ENCODE data around the gene TUFT1.

The TUFT1 gene

GRCh38 chr1:151606857-151607256 lies 66.7 kb downstream of the TUFT1 start:
- H3K9ac ChIP-seq (ENCODE audit: insufficient read length) = no peak overlapping the region
- no peaks in the 10 kb centered on the region for H3K9me3 ChIP-seq (ENCODE audit: low read depth, low read length)
- no peaks in the 10 kb centered on the region for H3K36me3 ChIP-seq (ENCODE audit: insufficient read depth, low read length)
- TF ChIP-seq POLR2AphosphoS5 (IDR thresholded peaks at IDR 0.05; ENCODE audit: borderline replicate concordance, low read depth, low read length) = no peak
- no peak for TF ChIP-seq FOXP2 (optimal IDR thresholded peaks at IDR 0.05; ENCODE audit: control extremely low read depth, extremely low read length, insufficient read depth)
- TF ChIP-seq EZH2 (IDR thresholded peaks at IDR 0.05) = no peak
- H3K4me3 ChIP-seq = no peak overlapping the region
- no peak overlapping the region for H3K27ac ChIP-seq
- DNase-seq (ENCODE audit: low read depth, low spot score) = no peak

DNA sequence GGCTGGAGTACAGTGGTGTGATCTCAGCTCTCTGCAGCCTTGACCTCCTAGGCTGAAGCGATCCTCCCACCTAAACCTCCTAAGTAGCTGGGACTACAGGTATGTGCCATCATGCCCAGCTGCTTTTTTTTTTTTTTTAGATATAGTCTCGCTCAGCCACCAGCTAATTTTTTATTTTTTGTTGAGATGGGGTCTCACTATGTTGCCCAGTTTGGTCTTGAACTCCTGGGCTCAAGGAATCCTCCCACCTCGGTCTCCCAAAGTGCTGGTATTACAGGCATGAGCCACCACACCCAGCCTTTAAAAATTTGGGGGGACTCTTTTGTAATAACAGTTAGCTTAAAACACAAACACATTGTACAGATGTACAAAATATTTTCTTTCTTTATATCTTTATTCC lies 70.0 kb downstream of the TUFT1 start:
- no peak for TF ChIP-seq EZH2 (IDR thresholded peaks at IDR 0.05)
- TF ChIP-seq FOXP2 (optimal IDR thresholded peaks at IDR 0.05; ENCODE audit: control extremely low read depth, extremely low read length, insufficient read depth) = no peak
- TF ChIP-seq POLR2AphosphoS5 (IDR thresholded peaks at IDR 0.05; ENCODE audit: borderline replicate concordance, low read depth, low read length) = no peak
- Histone ChIP-seq H3K9me3 (ENCODE audit: low read depth, low read length) (no peaks in the 10 kb centered on the region), H3K27ac (no peak overlapping the region), H3K9ac (ENCODE audit: insufficient read length) (no peak overlapping the region), H3K36me3 (ENCODE audit: insufficient read depth, low read length) (no peaks in the 10 kb centered on the region), H3K4me3 (no peak overlapping the region)
- no peak for DNase-seq (ENCODE audit: low read depth, low spot score)

DNA sequence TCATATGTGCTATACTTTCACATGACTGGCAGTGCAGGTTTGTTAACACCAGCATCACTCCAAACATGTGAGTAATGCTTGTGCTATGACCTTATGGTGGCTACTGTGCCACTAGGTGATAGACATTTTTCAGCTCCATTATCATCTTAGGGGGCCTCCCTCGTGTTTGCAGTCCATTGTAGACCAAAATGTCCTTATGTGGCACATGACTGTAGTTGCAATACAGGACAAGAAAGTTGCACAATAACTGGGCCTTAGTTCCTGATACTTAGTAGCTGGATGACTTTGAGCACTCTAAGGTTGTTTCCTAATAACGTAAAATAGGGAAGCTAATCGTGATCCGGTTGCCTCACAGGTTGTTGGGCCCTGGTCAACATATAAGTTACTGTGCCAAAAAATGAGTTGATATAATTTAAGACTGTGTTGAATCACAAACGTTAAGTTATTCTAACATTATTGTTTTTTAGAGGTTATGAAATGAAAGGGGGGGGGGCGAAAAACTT lies 71.2 kb downstream of the TUFT1 start:
- peak overlapping the region; percentile 95 for H3K4me3 ChIP-seq
- H3K27ac ChIP-seq = no peak overlapping the region

DNA sequence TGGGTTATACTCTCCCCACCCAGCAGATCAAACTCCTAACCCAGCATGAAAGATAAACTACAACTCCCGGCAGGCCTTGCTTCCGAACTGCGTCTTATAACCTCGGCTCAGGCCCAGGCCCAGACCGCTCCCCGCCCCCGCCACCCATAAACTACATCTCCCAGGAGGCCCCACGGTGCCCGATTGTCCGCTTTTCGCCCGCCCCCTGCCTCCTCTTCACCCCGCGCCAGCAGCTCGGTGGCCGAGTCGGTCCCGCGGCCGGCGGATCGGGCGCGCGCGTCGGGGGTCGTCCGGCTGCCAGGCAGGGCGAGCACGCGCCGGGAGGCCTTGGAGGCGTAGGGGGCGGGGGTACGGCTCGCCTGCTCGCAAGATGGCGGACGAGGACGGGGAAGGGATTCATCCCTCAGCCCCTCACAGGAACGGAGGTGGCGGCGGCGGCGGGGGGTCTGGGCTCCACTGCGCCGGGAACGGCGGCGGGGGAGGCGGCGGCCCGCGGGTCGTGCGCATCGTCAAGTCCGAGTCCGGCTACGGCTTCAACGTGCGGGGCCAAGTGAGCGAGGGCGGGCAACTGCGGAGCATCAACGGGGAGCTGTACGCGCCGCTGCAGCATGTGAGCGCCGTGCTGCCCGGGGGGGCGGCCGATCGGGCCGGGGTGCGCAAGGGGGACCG lies 71.9 kb downstream of the TUFT1 start, which contains the start of gene SNX27:
TSS of gene SNX27 (plus strand) at position 219 of the 669 bp plus-strand sequence. CDS start at position 371, 152 bp downstream.
- no peaks in the 10 kb centered on the region for H3K9me3 ChIP-seq (ENCODE audit: low read depth, low read length)
- peak; percentile 66 for DNase-seq (ENCODE audit: low read depth, low spot score)
- peak within 1 kb of the TSS; percentile 82 for H3K27ac ChIP-seq
- H3K36me3 ChIP-seq (ENCODE audit: insufficient read depth, low read length) = 0 out of 2 replicates have a peak, but pooled peaks cover 3% of the 10 kb centered on the region
- peak within 1 kb of the TSS; percentile 94 for H3K9ac ChIP-seq (ENCODE audit: insufficient read length)
- H3K4me3 ChIP-seq = peak within 1 kb of the TSS; percentile 95
- no peak for TF ChIP-seq FOXP2 (optimal IDR thresholded peaks at IDR 0.05; ENCODE audit: control extremely low read depth, extremely low read length, insufficient read depth)
- TF ChIP-seq POLR2AphosphoS5 (IDR thresholded peaks at IDR 0.05; ENCODE audit: borderline replicate concordance, low read depth, low read length) = 0 out of 2 replicates have a peak, but pooled peaks have one; percentile 28

More for the DNA sequence above, 71.2 kb downstream of the TUFT1 start:
- H3K36me3 ChIP-seq (ENCODE audit: insufficient read depth, low read length) = 0 out of 2 replicates have a peak, but pooled peaks cover 3% of the 10 kb centered on the region
- TF ChIP-seq FOXP2 (optimal IDR thresholded peaks at IDR 0.05; ENCODE audit: control extremely low read depth, extremely low read length, insufficient read depth) (no peak), EZH2 (IDR thresholded peaks at IDR 0.05) (no peak), POLR2AphosphoS5 (IDR thresholded peaks at IDR 0.05; ENCODE audit: borderline replicate concordance, low read depth, low read length) (no peak)
- no peaks in the 10 kb centered on the region for H3K9me3 ChIP-seq (ENCODE audit: low read depth, low read length)
- H3K9ac ChIP-seq (ENCODE audit: insufficient read length) = no peak overlapping the region
- no peak for DNase-seq (ENCODE audit: low read depth, low spot score)

GRCh38 chr1:151612501-151613281 lies 72.6 kb downstream of the TUFT1 start:
- H3K27ac ChIP-seq = no peak overlapping the region

GRCh38 chr1:151613282-151613780 lies 73.2 kb downstream of the TUFT1 start:
- H3K9me3 ChIP-seq (ENCODE audit: low read depth, low read length) = no peaks in the 10 kb centered on the region
- no peak overlapping the region for H3K27ac ChIP-seq
- no peak for DNase-seq (ENCODE audit: low read depth, low spot score)
- peak overlapping the region; percentile 95 for H3K4me3 ChIP-seq
- H3K36me3 ChIP-seq (ENCODE audit: insufficient read depth, low read length) = 0 out of 2 replicates have a peak, but pooled peaks cover 3% of the 10 kb centered on the region
- TF ChIP-seq POLR2AphosphoS5 (IDR thresholded peaks at IDR 0.05; ENCODE audit: borderline replicate concordance, low read depth, low read length) (no peak), EZH2 (IDR thresholded peaks at IDR 0.05) (no peak), FOXP2 (optimal IDR thresholded peaks at IDR 0.05; ENCODE audit: control extremely low read depth, extremely low read length, insufficient read depth) (no peak)
- H3K9ac ChIP-seq (ENCODE audit: insufficient read length) = peak overlapping the region; percentile 94

More at GRCh38 chr1:151612501-151613281, 72.6 kb downstream of the TUFT1 start:
- no peaks in the 10 kb centered on the region for H3K9me3 ChIP-seq (ENCODE audit: low read depth, low read length)
- no peak for TF ChIP-seq EZH2 (IDR thresholded peaks at IDR 0.05)
- TF ChIP-seq FOXP2 (optimal IDR thresholded peaks at IDR 0.05; ENCODE audit: control extremely low read depth, extremely low read length, insufficient read depth) = no peak
- TF ChIP-seq POLR2AphosphoS5 (IDR thresholded peaks at IDR 0.05; ENCODE audit: borderline replicate concordance, low read depth, low read length) = no peak
- H3K4me3 ChIP-seq = peak overlapping the region; percentile 95
- DNase-seq (ENCODE audit: low read depth, low spot score) = no peak
- peak overlapping the region; percentile 94 for H3K9ac ChIP-seq (ENCODE audit: insufficient read length)
- 0 out of 2 replicates have a peak, but pooled peaks cover 3% of the 10 kb centered on the region for H3K36me3 ChIP-seq (ENCODE audit: insufficient read depth, low read length)

GRCh38 chr1:151615711-151616504 lies 75.8 kb downstream of the TUFT1 start:
- Histone ChIP-seq H3K27ac (no peak overlapping the region), H3K36me3 (ENCODE audit: insufficient read depth, low read length) (0 out of 2 replicates have a peak, but pooled peaks cover 3% of the 10 kb centered on the region), H3K9ac (ENCODE audit: insufficient read length) (no peak overlapping the region), H3K4me3 (no peak overlapping the region), H3K9me3 (ENCODE audit: low read depth, low read length) (no peaks in the 10 kb centered on the region)
- DNase-seq (ENCODE audit: low read depth, low spot score) = no peak
- TF ChIP-seq POLR2AphosphoS5 (IDR thresholded peaks at IDR 0.05; ENCODE audit: borderline replicate concordance, low read depth, low read length) (no peak), EZH2 (IDR thresholded peaks at IDR 0.05) (no peak), FOXP2 (optimal IDR thresholded peaks at IDR 0.05; ENCODE audit: control extremely low read depth, extremely low read length, insufficient read depth) (no peak)
